GM21528 (cell line): ENCODE results near the gene PKP4.
"Not testable (repeated sequence)": the region's sequence is repeated elsewhere in the genome, so short reads cannot be mapped to it uniquely, and the experiment has no call there.

Experiments
- ATAC-seq: cut with Tn5 transposase; IDR thresholded peaks from one replicate; pipeline ENCODE4 v1.9.1; 2021; ENCODE audit warnings: mild to moderate bottlenecking, moderate library complexity; ENCODE audit not compliant: unreplicated experiment, low FRiP score

The PKP4 gene

GRCh38 chr2:158670292-158670691 lies 213.5 kb downstream of the PKP4 start:
- ATAC-seq = no peak

- ATAC-seq = no peak
Observed at GRCh38 chr2:158671360-158672245, 214.9 kb downstream of the PKP4 start.

- ATAC-seq = no peak
Observed at GRCh38 chr2:158676295-158676694, 219.5 kb downstream of the PKP4 start.

GRCh38 chr2:158676696-158677095 lies 219.9 kb downstream of the PKP4 start:
- no peak for ATAC-seq

- no peak for ATAC-seq
Observed at GRCh38 chr2:158677542-158677941, 220.8 kb downstream of the PKP4 start.

- ATAC-seq = no peak
Observed at GRCh38 chr2:158681816-158682215, 225.1 kb downstream of the PKP4 start.

GRCh38 chr2:158685646-158686045 lies 228.9 kb downstream of the PKP4 start:
- ATAC-seq = no peak

- no peak for ATAC-seq
Observed at GRCh38 chr2:158686210-158686691, 229.5 kb downstream of the PKP4 start.

- ATAC-seq = no peak
Observed at GRCh38 chr2:158687315-158687714, 230.6 kb downstream of the PKP4 start.

- ATAC-seq = no peak
Observed at GRCh38 chr2:158688721-158689120, 232.0 kb downstream of the PKP4 start.

- no peak for ATAC-seq
Observed at GRCh38 chr2:158689391-158689790, 232.6 kb downstream of the PKP4 start.

- no peak for ATAC-seq
Observed at GRCh38 chr2:158690823-158691222, 234.1 kb downstream of the PKP4 start.

- ATAC-seq = no peak
Observed at GRCh38 chr2:158691619-158692018, 234.9 kb downstream of the PKP4 start.

- ATAC-seq = no peak
Observed at GRCh38 chr2:158692372-158693103, 235.8 kb downstream of the PKP4 start.

GRCh38 chr2:158693476-158693875 lies 236.7 kb downstream of the PKP4 start:
- no peak for ATAC-seq

GRCh38 chr2:158695305-158695704 lies 238.6 kb downstream of the PKP4 start:
- no peak for ATAC-seq

- not testable (repeated sequence) for ATAC-seq
Observed at GRCh38 chr2:158695744-158696143, 239.0 kb downstream of the PKP4 start.

GRCh38 chr2:158699323-158699722 lies 242.6 kb downstream of the PKP4 start:
- ATAC-seq = no peak

- ATAC-seq = no peak
Observed at GRCh38 chr2:158701101-158701500, 244.3 kb downstream of the PKP4 start.

- no peak for ATAC-seq
Observed at GRCh38 chr2:158702740-158703139, 246.0 kb downstream of the PKP4 start.

- ATAC-seq = not testable (repeated sequence)
Observed at GRCh38 chr2:158704724-158705465, 248.1 kb downstream of the PKP4 start.
